GM18519 (cell line): ENCODE measurements around the gene SLC7A6.
A peak's percentile ranks its signal among the peaks of the same experiment; 100 is the strongest.
"Not testable (repeated sequence)": the region's sequence is repeated elsewhere in the genome, so short reads cannot be mapped to it uniquely, and the experiment has no call there.

ENCODE experiments used
- ATAC-seq: cut with Tn5 transposase; IDR thresholded peaks from one replicate; pipeline ENCODE4 v1.9.1; 2021; ENCODE audit warnings: mild to moderate bottlenecking, moderate library complexity; ENCODE audit not compliant: unreplicated experiment, low FRiP score

SLC7A6 gene

DNA sequence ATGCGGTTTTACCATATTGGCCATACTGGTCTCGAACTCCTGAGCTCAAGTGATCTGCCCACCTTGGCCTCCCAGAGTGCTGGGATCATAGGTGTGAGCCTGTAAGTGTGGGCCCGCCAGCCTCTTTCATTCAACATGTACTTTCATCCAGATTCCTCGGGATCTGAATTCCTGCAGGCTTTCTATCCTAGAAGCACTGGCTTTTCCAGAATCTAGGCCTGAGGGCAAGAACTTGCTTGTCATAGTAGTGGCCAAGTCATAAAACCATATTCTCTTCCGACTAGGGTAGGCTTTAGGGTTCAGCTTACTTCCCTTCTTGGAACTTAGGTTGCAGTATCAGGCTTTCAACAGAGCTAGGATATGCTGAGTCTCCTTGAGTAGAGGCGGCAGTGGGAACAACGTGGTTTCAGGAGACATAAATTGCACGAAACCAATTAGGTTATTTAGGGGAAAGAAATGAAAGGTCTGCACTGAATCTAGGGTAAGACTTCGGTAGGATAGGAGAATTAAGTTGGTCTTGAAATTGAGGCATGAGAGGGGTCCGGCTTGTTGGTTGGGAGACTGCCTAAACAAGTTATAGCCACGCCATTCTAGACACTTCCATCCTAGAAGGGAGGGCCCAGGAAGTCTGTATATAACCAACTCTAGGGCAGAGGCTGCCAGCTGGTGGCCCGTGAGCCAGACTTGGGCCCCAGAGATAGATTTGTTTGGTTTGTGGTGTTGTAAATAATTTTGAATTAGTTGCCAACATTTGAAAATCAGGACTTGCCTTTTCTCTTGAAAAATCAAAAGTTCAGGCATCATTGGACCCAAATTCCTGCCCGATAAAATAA is 15.6 kb downstream of the SLC7A6 start:
- ATAC-seq: no peak

DNA sequence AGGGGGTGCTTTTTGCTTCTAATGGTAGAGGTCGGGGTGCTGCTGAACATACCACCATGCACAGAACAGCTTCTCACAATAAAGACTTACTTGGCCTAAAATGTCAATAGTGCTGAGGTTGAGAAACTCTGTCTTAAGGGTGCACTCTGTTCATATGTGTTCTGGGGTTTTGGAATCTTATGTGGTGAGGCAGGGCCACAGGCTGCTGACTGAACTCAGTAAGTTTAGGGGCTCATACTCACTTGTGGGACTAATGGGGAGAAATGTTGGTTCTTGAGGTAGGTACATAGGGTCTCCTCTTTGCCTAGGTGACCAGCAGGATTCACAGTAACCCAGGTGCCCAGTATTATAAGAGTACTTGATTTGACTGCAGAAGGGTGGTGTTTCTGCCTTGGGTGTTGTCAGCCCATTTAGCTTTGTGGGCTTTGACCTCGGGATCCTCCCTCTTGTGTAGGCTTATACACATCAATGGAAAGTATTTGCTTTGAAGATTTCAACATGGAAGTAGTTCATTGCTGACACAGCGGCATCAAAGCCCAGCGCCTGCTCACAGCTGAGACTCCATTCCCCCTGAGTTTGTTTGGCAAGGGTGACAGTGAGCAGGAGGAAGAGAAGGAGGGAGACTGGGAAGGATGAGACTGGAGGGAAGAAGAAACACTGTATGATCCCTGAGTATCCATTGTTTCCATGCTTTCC is 17.2 kb downstream of the SLC7A6 start:
- no peak for ATAC-seq

DNA sequence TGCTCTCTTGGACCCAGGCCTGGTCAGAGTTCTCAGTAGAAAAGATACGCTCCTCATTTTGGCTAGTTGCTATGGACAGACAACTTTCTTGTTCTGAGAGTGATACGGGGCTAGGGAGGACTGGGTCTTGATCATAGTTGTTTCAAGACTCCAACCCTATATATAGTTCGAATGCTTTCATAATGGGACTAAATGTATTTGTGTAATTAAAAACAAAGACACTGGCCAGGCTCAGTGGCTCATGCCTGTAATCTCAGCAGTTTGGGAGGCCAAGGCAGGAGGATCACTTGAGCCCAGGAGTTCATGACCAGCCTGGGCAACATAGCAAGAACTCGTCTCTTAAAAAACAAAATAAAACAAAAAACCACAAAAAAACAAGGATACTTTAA is 17.7 kb downstream of the SLC7A6 start:
- no peak for ATAC-seq

DNA sequence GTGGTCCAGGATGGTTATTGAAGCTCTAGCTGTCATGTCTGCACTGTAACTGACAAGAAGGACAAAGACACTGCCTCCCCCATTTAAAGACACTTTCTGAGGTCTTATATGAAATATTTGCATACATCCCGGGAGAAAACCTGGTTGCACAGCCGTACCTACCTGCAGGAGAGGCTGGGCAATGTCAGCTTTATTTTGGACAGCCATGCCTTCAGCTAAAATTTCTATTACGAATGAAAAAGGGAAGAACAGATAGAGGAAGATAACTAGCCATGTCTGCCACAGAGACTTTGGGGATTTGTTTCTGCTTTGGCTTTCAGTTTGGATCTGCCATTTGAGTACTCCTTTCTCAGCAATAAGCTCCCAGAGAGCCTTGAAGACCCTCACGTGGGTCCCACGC is 19.0 kb downstream of the SLC7A6 start:
- ATAC-seq: no peak

DNA sequence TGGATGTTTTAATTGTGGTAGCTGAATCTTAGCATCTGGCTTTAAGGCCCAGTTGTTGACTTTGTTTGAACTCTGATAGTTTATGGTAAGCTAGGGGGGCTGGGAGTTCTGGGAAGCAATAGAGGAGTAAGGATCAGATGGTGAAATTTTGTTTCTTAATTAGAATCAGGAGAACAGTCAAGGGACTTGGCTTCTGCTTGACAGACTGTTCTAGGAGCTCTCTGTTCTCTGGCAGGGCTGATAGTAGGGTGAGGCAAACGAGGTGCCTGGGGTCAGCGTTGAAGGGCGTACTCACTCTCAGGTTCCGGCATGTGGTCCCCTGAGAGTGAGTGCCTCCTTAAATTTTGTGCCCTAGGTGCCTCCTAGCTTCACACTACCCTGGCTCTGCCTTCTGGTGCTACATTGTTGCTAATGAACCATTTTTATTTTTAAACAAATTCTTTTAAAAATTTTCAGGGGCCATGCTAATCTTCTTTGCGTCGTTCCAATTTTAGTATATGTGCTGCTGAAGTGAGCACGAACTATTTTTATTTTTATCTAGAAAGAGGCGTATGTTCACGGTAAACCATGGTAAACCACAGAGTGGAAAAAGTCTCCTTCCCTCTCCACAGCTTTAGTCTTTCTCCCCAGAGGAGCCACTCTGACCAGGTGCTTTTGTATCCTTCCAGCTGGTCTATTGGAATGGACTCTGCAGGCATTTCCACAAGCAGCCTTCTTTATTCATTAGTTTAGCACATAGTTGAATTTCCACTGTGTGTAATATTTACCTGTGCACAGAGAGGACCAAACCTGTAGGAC is 19.7 kb downstream of the SLC7A6 start:
- ATAC-seq: no peak

DNA sequence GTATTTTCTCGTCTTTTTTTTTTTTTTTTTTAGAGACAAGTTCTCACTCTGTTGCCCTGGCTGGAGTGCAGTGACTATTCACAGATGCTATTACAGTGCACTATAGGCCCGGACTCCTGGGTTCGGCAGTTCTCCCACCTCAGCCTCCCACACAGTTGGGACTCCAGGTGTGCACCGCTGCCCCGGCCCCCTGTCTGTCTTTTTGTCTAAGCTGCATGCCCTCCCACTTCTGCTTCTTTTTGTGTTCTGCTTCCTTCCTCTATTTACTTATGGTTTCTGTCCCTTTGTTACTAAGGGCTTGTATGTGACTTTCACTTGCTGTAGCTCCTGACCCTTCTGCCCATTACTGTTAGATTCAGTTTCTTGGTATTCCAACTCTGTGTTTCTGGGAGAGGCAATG is 20.5 kb downstream of the SLC7A6 start:
- ATAC-seq: peak; percentile 35

DNA sequence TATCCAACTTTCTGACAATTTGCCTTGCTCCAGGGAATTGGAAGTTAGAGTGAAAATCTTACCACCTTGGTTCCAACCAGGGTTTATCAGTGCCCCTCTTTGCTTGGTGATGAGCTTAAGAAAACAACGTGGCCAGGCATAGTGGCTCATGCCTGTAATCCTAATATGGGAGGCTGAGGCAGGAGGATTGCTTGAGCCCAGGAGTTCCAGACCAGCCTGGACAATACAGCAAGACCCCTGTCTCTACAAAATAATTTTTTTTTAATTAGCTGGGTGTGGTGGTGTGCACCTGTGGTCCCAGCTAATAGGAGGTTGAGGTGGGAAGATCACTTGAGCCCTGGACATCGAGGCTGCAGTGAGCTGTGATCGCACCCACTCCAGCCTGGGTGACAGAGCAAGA is 21.4 kb downstream of the SLC7A6 start:
- no peak for ATAC-seq

DNA sequence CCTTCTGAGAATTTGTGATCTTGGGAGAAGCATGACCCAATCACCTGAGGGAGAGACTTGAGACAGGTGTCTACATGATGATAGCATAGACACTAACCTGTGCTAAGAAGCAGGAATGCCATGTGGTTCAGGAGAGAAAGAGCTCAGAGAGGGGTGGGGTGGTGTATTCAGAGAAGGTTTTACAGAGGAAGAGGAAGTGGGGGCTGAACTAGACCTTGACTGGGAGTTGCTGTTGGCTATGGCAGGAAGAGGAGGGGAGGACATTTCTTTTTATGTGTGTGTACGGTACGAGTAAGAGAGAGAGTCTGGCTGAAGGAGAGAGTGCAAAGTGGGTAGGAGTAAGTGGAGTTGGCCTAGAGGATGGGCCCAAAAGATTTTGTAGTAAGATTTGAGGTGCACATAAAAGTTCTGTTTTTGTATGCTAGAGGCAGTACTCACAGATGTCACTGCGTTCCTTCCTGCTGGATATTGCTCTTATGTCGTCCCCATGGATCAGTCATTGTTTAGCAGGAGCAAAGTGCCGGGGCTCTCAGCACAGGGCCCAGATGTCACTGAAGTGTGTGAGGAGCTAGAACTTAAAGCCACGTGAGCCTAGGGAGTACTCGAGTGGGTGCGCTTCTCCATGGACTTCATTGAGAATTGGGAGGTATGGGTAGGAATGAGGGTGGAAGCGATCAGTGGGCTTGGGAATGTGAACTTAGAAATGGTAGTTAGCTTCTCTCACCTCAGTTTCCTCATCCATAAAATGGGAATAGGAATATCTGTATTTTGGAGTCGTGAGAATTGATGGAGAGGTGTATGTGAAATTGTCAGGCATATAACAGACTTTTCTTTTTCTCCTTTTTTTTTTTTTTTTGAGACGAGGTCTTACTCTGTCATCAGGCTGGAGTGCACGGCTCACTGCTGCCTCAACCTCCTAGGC is 22.1 kb downstream of the SLC7A6 start:
- no peak for ATAC-seq

DNA sequence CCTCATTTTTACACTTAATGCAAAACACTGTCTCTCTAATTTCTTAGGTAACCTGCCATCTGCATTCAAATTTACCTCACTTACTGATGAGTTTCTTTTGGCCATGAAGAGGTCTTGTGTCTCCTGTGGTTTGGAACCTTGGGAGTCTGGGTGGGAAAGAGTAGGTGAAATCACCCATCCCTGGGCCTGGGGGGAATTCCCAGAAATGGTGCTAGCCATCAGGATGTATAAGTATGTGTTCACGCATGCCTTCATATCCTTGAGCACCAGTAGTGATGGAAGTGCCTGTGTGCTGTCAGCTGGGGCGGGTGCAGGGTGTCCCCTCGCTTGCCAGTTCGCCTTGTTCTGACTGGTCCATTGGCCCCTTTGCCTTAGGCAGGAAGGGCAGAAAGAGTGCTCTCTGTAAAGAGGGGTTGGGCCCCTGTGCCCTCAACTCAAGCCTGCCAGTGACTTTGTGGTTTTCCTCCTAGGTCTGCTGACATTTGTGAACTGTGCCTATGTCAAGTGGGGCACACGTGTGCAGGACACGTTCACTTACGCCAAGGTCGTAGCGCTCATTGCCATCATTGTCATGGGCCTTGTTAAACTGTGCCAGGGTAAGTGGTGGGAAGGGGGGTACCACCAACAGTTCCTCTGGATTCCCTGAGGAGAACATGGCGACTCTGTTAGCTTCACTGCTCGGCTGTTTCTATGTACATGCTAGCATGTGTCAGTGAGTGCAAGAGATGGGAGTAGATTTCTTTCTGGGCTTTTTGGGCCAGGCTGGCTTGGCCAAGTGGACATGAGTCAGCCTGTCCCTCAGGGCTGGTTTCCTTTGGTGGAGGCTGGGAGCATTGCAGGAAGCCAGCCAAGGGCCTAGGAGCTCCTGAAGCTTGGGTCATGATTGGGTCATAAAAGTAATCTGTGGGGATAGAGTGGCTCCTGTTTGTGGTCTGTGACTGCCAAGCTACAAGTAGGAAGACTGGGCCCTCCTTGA is 23.2 kb downstream of the SLC7A6 start:
- ATAC-seq: no peak

DNA sequence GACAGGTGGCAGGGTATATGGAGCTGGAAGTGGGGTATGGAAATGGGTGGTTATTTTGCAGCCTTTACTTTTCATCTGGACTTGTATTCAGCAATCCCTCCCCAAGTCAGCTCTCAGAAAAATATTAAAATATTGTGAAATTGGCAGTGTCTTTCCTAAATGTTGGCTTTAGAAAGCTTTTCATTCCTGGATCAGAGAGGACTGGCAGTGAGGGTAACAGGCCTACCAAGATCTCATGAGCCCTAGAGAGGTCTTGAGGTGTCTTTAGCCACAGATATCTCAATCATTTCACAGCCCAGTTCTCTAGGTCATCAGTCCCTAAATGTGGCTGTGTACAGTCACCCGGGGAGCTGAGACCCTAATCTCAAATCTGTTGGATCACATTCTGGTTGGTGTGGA is 23.9 kb downstream of the SLC7A6 start:
- ATAC-seq: no peak

DNA sequence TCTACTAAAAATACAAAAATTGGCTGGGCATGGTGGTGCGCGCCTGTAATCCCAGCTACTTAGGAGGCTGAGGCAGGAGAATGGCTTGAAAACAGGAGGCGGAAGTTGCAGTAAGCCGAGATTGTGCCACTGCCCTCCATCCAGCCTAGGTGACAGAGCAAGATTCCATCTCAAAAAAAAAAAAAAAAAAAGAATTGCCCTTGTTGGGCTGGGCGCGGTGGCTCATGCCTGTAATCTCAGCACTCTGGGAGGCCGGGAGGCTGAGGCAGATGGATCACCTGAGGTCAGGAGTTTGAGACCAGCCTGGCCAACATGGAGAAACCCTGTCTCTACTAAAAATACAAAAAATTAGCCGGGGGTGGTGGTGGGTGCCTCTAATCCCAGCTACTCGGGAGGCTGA is 24.5 kb downstream of the SLC7A6 start:
- not testable (repeated sequence) for ATAC-seq

DNA sequence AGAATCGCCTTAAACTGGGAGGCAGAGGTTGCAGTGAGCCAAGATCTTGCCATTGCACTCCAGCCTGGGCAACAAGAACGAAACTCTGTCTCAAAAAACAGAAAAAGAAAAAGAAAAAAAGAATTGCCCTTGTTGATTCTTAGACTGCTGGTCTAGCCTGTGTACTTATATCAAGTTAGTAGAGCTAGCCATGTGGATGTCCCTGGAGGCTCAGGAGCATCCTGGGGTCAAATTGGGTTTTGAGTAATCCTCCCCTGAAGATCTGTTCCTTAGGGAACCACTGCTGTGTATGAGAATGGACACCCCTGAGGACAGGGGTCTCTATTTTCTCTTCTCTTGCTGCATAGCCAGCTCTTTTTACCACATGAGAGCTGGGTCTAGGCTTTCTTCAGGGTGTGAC is 24.9 kb downstream of the SLC7A6 start:
- no peak for ATAC-seq

DNA sequence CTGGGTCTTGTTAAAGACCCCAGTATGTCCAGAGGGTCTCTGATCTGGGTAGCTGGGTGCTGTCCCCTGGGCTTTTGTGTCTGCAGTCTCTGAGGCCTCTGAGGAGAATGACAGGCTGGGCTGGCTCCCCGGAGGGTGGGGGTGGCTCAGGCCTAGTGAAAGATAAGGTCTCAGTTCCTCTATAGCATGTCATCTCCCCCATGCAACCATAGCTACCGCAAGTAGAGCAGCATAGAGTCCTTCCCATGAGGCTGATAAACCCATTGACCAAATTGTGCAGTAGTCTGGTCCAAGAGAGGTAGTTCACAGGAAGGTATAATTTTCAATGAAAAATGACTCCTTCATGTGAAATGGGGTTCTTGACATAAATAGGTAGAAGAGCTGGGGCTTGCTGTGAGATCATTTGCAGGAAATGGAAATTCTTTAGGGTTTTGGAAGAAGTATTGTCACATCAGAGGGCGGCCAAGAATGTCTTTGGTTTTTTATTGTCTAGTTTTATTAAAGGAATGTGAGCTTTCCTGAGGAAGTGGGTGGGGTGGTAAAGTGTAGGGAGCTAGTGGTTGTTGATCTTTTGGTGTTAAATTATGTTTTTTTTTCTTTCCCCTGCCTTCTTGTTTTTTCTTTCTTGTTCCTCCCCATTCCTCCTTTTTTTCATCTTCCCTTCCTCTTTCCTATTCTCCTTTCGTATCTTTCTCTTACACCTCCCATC is 25.4 kb downstream of the SLC7A6 start:
- peak; percentile 70 for ATAC-seq

DNA sequence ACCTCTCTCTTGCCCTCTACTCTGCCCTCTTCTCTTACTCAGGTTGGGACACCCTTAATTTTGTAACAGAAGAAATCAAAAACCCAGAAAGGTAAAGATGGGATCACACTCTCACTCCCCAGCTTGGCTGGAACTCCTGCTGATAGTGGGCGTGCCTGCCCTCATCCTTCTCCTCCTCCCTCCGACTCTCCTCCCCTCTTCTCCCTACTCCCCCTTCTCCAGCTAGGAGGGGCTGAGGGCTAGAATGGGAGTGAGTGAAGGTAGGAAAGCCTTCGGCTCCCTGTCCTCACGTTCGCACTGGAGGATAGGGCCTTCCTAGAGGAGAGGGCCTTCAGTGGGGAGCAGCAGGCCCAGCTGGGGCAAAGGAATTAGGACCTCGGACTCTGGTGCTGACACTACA is 26.1 kb downstream of the SLC7A6 start:
- ATAC-seq: no peak

DNA sequence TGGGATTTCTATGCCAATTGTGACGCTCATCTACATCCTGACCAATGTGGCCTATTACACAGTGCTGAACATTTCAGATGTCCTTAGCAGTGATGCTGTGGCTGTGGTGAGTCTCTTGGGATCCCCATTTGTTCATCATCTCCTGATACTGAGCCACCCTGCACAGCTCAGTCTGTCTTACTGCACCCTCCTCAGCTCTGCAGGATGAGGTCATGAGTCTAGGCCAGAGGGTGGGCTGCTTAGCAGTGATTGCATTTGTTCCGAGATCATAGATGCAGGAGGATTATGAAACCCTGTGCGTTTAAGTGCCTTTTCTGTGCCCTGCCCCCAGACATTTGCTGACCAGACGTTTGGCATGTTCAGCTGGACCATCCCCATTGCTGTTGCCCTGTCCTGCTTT is 26.9 kb downstream of the SLC7A6 start:
- no peak for ATAC-seq

DNA sequence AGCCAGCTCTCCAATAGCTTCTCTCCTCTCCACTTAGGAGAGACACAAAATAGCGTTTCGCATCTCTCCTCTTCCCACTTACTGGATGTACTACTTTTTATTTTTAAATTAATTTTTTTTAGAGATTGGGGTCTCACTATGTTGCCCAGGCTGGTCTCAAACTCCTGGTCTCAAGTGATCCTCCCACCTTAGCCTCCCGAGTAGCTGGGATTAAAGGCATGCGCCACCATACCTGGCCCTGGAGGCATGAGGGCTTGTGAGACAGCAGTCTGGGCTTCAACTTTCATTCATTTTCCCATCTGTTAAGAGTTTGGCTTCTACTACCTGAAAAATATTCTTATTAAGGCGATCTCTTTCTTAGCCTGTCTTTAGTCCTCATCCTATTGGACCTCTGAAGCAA is 28.1 kb downstream of the SLC7A6 start:
- no peak for ATAC-seq

DNA sequence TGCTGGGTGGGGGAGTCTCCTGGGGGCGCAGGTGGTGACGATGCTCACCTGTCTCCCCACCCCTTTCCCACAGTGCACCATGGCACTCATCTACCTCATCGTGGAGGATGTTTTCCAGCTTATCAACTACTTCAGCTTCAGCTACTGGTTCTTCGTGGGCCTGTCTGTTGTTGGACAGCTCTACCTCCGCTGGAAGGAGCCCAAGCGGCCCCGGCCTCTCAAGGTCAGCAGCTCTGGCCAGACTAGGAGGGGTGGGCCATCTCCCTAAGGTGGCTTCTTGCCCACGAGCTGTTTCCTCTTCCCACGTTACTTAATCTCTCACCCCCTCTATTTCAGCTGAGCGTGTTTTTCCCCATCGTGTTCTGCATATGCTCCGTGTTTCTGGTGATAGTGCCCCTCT is 32.0 kb downstream of the SLC7A6 start:
- no peak for ATAC-seq

DNA sequence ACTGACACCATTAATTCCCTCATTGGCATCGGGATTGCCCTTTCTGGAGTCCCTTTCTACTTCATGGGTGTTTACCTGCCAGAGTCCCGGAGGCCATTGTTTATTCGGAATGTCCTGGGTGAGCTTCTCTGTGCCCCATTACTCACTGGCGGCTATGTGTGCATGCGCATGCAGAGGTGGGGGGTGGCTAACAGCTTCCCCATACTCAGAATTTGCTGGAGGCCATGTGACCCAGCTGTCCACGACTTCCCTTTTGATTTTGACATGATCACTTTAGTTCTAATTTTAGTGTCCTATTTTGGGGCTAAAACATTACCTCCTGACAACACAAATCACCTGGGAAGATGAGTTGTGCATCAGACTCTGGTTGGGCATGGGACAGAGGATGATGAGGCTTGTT is 32.4 kb downstream of the SLC7A6 start:
- no peak for ATAC-seq

DNA sequence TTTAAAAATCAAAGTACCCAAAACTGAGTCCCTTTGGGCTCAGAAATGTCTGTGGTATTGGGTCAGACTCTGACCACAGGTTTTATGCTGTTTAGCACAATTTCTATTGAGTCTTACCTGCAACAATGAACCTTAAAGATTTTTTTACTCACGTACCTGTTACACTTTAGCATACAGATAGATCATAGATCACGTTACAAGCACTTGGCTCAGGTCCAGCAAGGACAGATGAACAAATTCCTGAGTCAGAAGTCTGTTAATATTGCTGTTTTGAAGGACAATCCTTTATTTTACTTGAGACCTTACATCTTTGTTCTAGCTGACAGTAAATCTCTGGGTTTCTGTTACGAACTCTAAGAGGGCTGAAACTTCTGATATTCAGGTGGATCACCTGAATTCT is 33.6 kb downstream of the SLC7A6 start:
- ATAC-seq: no peak
